Dermis microvascular lymphatic vessel endothelial cell (primary cell): ENCODE measurements around the gene SPR. TPM values are rescaled to one million over a fixed set of nuclear protein-coding genes. Genes with fewer than 3 reads are reported as not detected.
A peak's percentile ranks its signal among the peaks of the same experiment; 100 is the strongest.

Source experiments
- DNase-seq, 2 donors: peaks; one replicate each; pipeline versions ENCODE4 v3.0.0 to v3.0.0-alpha.2; 2010; ENCODE audit warnings: low read depth in 2 of 2
- total RNA-seq: library from RNA; depleted of rRNA; stranded (reverse); fragments of >200 nt; gene quantifications from 2 replicates; pipeline ENCODE4 v1.2.1, GENCODE V29; 2014

SPR gene
- total RNA-seq, 1 donor from 2014 or later = 33.9 TPM

DNA sequence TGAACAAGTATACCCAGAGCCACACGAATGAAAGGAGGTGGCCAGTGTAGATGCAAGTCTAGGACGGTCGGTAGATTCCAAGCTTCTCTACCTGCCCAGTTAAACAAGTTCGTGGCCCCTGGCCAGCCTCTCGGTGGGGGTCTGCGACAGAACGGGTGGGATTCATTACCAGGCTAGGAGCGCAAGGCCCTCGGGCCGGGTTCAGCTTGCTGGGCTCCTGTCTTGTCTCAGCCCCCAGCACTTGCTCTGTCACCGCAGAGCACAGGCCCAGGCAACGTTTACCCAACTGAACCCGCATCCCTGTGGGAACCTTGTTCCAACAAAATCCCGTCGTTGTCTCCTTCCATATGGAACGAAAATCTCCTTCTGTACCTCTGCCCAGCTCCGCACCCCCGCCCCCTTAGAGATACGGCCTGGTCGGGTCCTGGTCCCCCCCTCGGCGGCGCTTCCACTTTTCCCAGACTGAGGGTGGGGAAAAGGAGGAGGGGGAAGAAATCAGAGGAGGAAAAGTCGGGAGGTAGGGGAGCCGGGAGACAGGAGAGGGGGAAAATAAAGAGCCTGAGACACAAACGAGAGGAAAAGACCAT lies 28.2 kb downstream of the SPR start:
- no peak for DNase-seq

GRCh38 chr2:72915907-72916742 lies 28.9 kb downstream of the SPR start:
- DNase-seq = peak in 1 of 2 donors; percentile 28

GRCh38 chr2:72916743-72917137 lies 29.5 kb downstream of the SPR start:
- DNase-seq = no peak

GRCh38 chr2:72917138-72917876 lies 30.1 kb downstream of the SPR start, which contains the start of gene EMX1:
Gene EMX1, plus strand, starts transcription at chr2:72917519. Its CDS starts 334 bp downstream, at chr2:72917853.
- no peak for DNase-seq

DNA sequence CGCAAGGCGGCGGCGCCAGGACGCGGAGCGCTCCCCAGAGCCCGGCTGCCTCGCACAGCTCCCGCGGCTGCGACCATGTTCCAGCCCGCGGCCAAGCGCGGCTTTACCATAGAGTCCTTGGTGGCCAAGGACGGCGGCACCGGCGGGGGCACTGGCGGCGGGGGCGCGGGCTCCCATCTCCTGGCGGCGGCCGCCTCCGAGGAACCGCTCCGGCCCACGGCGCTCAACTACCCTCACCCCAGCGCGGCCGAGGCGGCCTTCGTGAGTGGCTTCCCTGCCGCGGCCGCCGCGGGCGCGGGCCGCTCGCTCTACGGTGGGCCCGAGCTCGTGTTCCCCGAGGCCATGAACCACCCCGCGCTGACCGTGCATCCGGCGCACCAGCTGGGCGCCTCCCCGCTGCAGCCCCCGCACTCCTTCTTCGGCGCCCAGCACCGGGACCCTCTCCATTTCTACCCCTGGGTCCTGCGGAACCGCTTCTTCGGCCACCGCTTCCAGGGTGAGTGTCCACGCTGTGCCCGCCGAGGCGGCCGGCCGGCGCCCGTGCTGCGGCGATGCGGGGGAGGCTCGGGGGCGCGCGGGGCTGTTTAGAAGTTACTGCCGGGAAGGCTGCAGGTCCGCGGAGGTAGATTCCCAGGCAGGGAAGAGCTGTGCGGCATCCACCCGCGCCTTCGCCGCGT lies 30.8 kb downstream of the SPR start:
- DNase-seq = no peak

DNA sequence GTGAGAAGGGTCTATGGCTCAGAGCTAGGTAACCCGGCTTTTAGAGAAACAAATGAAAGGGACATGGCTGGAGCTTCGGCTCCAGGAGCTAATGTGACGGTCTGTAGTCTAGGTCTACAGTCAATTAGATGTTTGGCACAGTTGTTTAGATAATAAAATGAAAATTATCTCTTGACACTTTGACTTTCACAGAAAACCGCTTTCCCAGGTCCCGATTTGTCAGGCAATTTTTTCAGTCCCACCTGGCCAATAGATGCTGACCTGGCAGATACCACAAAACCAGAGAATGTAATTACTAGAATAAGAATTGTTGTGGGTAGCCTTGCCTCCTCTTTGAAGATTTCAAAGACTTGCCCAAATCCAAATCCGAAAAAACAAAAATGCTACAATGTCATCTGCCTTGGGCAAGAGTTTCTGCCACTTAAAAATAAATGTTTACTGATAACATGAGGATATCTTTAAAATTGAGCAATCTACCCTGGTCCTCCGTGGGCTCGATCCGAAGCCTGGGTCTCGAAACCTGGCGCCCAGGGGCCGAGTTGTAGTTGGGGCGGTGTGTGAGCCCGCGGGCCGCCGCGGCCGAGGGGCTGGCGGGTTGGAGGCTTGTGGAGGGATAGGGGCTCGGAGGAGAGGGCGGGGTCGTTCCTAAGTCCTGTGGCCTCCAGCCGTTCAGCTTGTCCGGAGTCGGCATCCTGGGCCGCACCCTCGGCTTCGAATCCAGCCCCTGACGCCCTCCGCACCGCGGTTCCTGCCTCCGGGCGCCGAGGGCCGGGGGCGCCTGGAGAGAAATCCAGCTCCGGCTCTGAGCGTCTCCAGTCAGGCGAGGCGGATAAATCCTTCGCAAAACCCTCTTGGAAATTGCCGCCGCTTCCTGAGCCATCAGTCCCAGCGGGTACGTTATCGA lies 32.5 kb downstream of the SPR start:
- DNase-seq = no peak

DNA sequence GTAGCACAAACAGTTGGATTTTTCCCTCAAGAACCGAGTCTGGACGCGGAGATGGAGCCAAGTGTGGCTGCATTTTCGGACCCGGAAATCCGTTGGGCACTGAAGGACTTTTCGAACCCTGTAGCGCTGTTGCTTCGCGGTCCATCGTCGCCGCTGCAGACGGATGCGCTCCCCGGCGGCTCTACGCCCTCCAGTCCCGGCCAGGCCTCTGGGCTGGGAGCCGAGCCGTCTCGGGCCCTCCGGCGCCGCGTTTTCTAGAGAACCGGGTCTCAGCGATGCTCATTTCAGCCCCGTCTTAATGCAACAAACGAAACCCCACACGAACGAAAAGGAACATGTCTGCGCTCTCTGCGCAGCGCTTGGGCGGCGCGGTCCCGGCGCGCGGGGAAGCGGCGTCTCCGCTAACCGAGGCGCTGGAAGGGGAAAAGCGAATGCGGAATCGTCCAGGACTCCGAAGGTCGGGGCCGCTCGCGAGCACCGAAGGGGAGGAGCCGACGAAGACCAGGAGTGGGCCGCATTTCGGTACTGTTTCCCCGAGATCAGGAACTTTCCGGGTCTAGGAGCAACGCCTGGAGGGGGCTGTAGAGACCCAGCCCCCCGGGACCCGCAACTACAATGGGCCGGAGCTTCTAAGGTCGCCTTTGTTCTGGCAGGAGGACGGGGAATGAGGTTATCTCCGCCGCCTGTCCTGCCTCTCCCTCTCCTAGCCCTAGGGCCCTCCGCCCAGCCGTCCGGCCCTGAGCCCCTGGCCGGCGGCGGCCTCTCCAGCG lies 33.3 kb downstream of the SPR start:
- peak in 1 of 2 donors; percentile 17 for DNase-seq

DNA sequence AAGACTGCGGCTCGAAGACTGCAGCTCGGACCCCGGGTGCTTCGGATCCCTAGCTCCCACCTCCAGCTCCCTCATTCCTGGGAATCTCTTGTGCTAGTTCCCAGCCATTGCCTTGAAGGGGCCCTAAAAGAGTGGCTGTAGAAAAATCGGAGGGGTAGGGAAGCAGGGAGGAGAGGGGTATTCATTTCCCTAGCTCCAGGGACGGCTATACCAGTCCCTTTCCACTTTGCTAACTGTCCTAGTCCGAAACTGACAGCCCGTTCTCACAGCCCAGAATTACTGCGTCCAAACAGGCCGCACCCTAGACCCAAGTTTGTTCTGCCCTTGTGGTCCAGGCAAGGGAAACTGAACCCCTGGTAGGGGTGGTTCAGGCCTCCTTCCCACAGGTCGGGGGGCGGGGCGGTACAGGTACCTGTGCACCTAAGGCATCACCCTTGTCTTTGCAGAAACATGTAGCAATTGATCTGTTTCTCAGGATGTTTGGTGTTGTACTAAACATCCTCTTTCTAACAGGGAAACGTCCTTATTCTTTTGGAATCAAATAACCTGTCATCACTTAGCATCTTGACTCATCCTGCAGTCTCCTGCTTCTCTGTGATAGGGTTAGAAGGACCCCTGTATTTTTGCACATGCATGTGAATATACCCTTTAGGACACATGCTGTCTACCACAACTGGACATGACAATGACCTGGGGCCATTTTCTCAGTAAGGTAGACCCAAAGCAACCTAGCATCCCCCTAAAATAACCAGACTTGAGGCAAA lies 34.1 kb downstream of the SPR start:
- no peak for DNase-seq

GRCh38 chr2:72921853-72922252 lies 34.6 kb downstream of the SPR start:
- no peak for DNase-seq

DNA sequence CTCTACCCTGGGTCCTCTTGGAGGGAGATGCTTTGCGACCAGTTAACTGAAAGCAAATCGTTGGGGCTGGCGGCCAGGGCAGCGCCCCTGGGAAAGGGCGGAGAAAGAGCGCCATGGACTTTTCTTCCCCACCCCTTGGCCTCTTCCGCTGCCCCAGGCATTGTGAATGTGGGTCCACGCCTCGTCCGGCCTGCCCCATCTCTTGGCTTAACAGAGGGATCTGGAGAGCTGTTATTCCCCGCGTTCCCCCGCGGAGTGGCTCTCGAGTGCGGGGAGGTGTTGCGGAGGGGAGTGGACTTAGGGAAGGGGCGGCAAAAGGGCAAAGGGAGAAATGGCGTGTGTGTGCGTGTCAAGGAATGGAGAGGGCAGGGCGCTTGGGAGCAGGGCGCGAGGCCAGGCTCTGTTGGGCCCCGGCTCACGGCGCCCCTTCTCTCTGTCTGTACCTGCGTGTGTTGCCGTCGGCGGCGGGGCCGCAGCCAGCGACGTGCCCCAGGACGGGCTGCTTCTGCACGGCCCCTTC lies 36.7 kb downstream of the SPR start:
- DNase-seq = no peak

GRCh38 chr2:72924353-72925240 lies 37.4 kb downstream of the SPR start:
- DNase-seq = no peak

DNA sequence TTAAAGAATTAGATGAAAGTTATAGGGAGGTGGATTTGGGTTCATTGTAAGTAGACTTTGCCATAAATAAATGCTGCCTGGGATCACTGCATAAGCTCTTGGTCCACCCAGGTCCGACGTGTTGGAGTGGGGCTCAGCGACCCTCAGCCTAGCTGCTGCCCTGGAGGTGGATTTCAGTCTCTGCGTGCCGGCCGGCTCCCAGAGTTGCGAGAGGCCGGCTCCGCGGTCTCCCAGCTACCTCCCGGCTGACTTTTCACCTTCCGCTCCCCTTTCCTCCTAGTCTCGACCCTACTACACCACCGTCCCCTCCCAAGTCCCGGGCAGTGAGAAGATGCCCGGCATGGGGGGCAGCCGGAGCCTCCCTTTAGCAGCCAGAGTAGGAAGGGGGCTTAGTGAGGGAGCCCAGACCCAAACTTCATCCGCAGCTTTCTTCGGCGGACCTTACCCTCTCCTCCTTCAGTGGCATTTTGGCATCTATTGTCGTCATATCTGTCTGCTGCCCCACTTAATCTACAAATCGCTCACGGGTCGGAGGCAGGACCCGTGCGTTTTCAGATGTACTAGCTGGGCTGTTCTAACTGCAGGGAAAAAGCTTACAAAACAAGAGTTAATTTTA lies 38.2 kb downstream of the SPR start:
- no peak for DNase-seq

GRCh38 chr2:72926368-72926767 lies 39.2 kb downstream of the SPR start:
- no peak for DNase-seq

DNA sequence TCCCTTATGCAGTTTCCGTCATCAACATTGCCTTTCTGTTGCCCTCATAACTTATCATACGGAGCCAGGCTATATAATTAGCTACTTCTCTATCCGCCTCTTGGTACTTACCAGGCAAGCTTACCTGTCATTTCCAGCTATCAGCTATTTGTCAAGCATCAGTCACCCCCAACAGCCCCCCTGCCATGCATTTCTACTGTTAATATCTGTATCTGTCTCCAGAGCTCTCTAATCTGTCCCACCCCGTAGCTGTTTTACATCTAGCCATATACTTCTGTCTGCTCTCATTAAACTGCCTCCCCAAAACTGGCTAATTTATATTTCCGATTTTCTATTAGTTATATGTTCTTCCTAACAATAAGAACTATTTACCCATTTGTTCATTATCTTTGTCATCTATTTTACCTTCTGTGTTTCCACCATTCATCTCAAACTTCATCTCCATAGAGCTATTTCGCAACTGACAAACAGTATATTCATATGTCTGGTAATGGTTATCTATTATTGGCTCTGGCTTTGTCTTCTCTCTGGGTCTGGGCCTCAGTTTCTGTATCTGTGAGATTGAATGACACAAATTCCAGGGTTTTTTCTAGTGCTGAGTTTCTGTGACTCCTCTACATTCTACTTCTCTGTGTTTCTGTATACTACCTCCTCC lies 39.7 kb downstream of the SPR start:
- DNase-seq = no peak

- no peak for DNase-seq
Observed at GRCh38 chr2:72927619-72928550, 40.7 kb downstream of the SPR start.

GRCh38 chr2:72929010-72929409 lies 41.8 kb downstream of the SPR start:
- DNase-seq = no peak
